ENCODE measurements around the gene FAM81A.
"Not testable (repeated sequence)": the region's sequence is repeated elsewhere in the genome, so short reads cannot be mapped to it uniquely, and the experiment has no call there.

The FAM81A gene

GRCh38 chr15:59424616-59425015 is 13.4 kb upstream of the FAM81A start:
- TF ChIP-seq CTCF (IDR thresholded peaks at IDR 0.05; ENCODE audit: control insufficient read depth, extremely low read depth, insufficient read depth), result no peak
- no peak overlapping the region for H3K4me3 ChIP-seq (ENCODE audit: low read depth, low read length)
- peak; percentile 28 for DNase-seq (ENCODE audit: low read depth)

- not testable (repeated sequence) for DNase-seq (ENCODE audit: low read depth); H3K4me3 ChIP-seq (ENCODE audit: low read depth, low read length)
These were observed 9.1 kb upstream of the FAM81A start for GRCh38 chr15:59428898-59429297.

DNA sequence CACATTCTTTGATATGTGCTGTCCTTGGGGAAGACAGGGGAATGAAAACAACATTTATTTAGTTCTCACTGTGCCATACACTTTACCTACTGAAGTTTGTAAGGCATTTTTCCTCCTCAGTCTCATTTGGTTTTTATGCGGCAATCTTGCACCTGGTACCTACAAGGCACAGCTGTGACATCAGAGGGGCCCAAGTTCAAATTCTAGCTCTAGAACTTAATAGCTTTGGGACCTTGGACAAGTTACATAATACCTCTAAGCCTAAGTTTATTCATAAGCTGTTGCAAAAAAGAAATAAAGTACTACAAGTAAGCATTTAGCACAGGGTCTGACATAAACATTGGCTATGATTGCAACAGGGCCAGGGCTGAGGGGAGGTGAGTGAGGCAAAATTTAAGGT is 5.6 kb upstream of the FAM81A start:
- no peak for TF ChIP-seq CTCF (IDR thresholded peaks at IDR 0.05; ENCODE audit: control insufficient read depth, extremely low read depth, insufficient read depth)
- DNase-seq (ENCODE audit: low read depth), result no peak
- no peak overlapping the region for H3K4me3 ChIP-seq (ENCODE audit: low read depth, low read length)

GRCh38 chr15:59434481-59434880 is 3.5 kb upstream of the FAM81A start:
- DNase-seq (ENCODE audit: low read depth), result no peak
- H3K4me3 ChIP-seq (ENCODE audit: low read depth, low read length), result no peak overlapping the region
- TF ChIP-seq CTCF (IDR thresholded peaks at IDR 0.05; ENCODE audit: control insufficient read depth, extremely low read depth, insufficient read depth), result no peak

GRCh38 chr15:59436774-59437141 is 1.2 kb upstream of the FAM81A start:
- no peak overlapping the region for H3K4me3 ChIP-seq (ENCODE audit: low read depth, low read length)
- no peak for DNase-seq (ENCODE audit: low read depth)
- TF ChIP-seq CTCF (IDR thresholded peaks at IDR 0.05; ENCODE audit: control insufficient read depth, extremely low read depth, insufficient read depth), result no peak

- H3K4me3 ChIP-seq (ENCODE audit: low read depth, low read length), result peak overlapping the region; percentile 60
- TF ChIP-seq CTCF (IDR thresholded peaks at IDR 0.05; ENCODE audit: control insufficient read depth, extremely low read depth, insufficient read depth), result no peak
- DNase-seq (ENCODE audit: low read depth), result no peak
These were observed 707 bp upstream of the FAM81A start for GRCh38 chr15:59437142-59437816.

DNA sequence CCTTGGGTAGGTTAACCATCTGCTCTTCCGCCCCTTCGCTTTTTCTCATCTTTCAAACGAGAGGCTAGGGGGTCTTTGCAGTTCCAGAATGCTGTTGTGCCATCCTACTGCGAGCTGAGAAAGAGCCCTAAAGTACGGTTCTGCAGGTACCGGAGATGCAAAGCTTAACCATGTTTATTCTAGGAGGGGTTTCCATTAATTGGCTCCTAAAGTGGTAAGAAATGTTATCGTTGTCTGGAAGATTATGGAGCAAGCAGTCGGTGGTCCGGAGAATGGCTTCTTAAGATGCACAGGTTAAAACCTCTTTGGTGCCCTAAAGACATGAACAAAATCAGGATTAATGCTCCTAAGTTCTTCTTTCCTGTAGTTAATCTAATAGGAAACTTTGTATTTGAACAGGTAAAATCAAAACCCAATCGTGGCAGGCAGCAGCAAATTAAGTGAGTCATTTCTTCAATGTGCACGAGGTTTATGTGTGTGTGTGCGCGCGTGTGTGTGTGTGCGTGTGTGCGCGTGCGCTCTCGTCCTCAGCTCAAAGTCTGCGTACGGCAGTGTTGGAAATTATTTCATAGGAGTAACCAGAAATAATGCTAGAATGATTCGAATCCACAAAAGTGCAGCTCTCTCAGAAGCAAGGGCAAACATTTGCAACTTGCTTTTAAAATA is 772 bp downstream of the FAM81A start:
- DNase-seq (ENCODE audit: low read depth), result no peak
- TF ChIP-seq CTCF (IDR thresholded peaks at IDR 0.05; ENCODE audit: control insufficient read depth, extremely low read depth, insufficient read depth), result no peak
- peak overlapping the region; percentile 54 for H3K4me3 ChIP-seq (ENCODE audit: low read depth, low read length)

Measured in LNCaP clone FGC (cell line).